IMR-90 (cell line): Measurements from ENCODE around the gene RGMA. TPM values are rescaled to one million over a fixed set of nuclear protein-coding genes. Genes with fewer than 3 reads are reported as not detected.

Experiments
- ATAC-seq: fragments of 200-7000 bp; cut with Tn5 transposase; 2 replicates; pipeline ENCODE4 v1.9.1; 2020; ENCODE audit warnings: low read depth, mild to moderate bottlenecking, moderate library complexity
- BruUV-seq: library from RNA; stranded (reverse); fragments of 400-500 nt; replicated peaks from 2 replicates; lab custom pipeline; 2021; lab: Mats Ljungman, UMichigan
- CTCF ChIA-PET: fragments of 300-600 bp; formaldehyde crosslinking; extraction: SDS; loops from one replicate; lab custom pipeline; 2021; ENCODE audit warnings: antibody characterized with exemption; lab: Yijun Ruan, JAX
- POLR2A ChIA-PET: fragments of 300-600 bp; sonication (Branson Sonifier 250); formaldehyde crosslinking; loops from one replicate; lab custom pipeline; 2022; ENCODE audit warnings: antibody characterized with exemption; ENCODE audit not compliant: unreplicated experiment; lab: Charles Lee
- DNase-seq: peaks from one replicate; pipeline ENCODE4 v3.0.0; 2013
- H2AFZ ChIP-seq: replicated peaks from 2 replicates; pipeline ENCODE3; 2013; ENCODE audit warnings: low read length, mild to moderate bottlenecking; ENCODE audit not compliant: poor library complexity
- H2AK5ac ChIP-seq: 2 replicates; pipeline ENCODE4 v1.6.1; 2013; ENCODE audit warnings: low read depth, low read length, inconsistent platforms
- H2AK9ac ChIP-seq: replicated peaks from 2 replicates; pipeline ENCODE3; 2013; ENCODE audit warnings: mild to moderate bottlenecking, low read depth, low read length, moderate library complexity; ENCODE audit not compliant: poor library complexity
- H2BK120ac ChIP-seq: 2 replicates; pipeline ENCODE4 v1.6.1; 2013; ENCODE audit warnings: low read depth, low read length, inconsistent platforms
- H2BK15ac ChIP-seq: 3 replicates; pipeline ENCODE4 v1.6.1; 2013; ENCODE audit warnings: low read depth, low read length, inconsistent platforms
- H2BK20ac ChIP-seq: 2 replicates; pipeline ENCODE4 v1.6.1; 2013; ENCODE audit warnings: low read depth, mild to moderate bottlenecking, inconsistent platforms, low read length, moderate library complexity
- H2BK5ac ChIP-seq: 2 replicates; pipeline ENCODE4 v1.6.1; 2013; ENCODE audit warnings: mild to moderate bottlenecking, low read depth, low read length, inconsistent platforms; ENCODE audit not compliant: poor library complexity, severe bottlenecking
- H3K14ac ChIP-seq: replicated peaks from 2 replicates; pipeline ENCODE4 v1.6.1; 2013; ENCODE audit warnings: low read depth, low read length, inconsistent platforms
- H3K18ac ChIP-seq: 2 replicates; pipeline ENCODE4 v1.6.1; 2013; ENCODE audit warnings: low read depth, low read length, control low read depth
- H3K23ac ChIP-seq: 2 replicates; pipeline ENCODE4 v1.6.1; 2013; ENCODE audit warnings: low read depth, low read length, inconsistent platforms
- H3K27ac ChIP-seq: 2 replicates; pipeline ENCODE4 v1.5.1; 2013; ENCODE audit warnings: mild to moderate bottlenecking, control low read depth, low read length; ENCODE audit not compliant: insufficient read depth
- H3K27me3 ChIP-seq: 2 replicates; pipeline ENCODE4 v1.6.1; 2013; ENCODE audit warnings: low read length; ENCODE audit not compliant: control insufficient read depth, insufficient read depth
- H3K36me3 ChIP-seq: 2 replicates; pipeline ENCODE4 v1.6.1; 2013; ENCODE audit warnings: low read length, mixed read lengths; ENCODE audit not compliant: control insufficient read depth, insufficient read depth
- H3K4ac ChIP-seq: 2 replicates; pipeline ENCODE4 v1.6.1; 2013; ENCODE audit warnings: low read depth, low read length, inconsistent platforms
- H3K4me1 ChIP-seq: 2 replicates; pipeline ENCODE4 v1.6.1; 2013; ENCODE audit warnings: low read length, mixed read lengths; ENCODE audit not compliant: control insufficient read depth, insufficient read depth
- H3K4me2 ChIP-seq: 2 replicates; pipeline ENCODE4 v1.6.1; 2013; ENCODE audit warnings: low read depth, mild to moderate bottlenecking, control low read depth, low read length, moderate library complexity
- H3K4me3 ChIP-seq: 2 replicates; pipeline ENCODE4 v1.5.1; 2013; ENCODE audit warnings: low read depth, mild to moderate bottlenecking, control low read depth, low read length, moderate library complexity; ENCODE audit not compliant: insufficient read depth
- H3K56ac ChIP-seq: 2 replicates; pipeline ENCODE4 v1.6.1; 2013; ENCODE audit warnings: low read length, inconsistent platforms; ENCODE audit not compliant: insufficient read depth; ENCODE audit errors: extremely low read depth
- H3K79me1 ChIP-seq, 2 experiments: 2 replicates each; pipeline ENCODE4 v1.6.1; 2013; ENCODE audit warnings: low read length in 2 of 2, inconsistent platforms in 1 of 2, low read depth in 1 of 2
- H3K9ac ChIP-seq: 2 replicates; pipeline ENCODE4 v1.6.1; 2013; ENCODE audit warnings: low read depth, low read length, control low read depth
- H3K9me1 ChIP-seq: 2 replicates; pipeline ENCODE4 v1.6.1; 2013; ENCODE audit warnings: low read length, inconsistent platforms; ENCODE audit not compliant: insufficient read depth
- H3K9me3 ChIP-seq: 2 replicates; pipeline ENCODE4 v1.6.1; 2013; ENCODE audit warnings: low read length; ENCODE audit not compliant: control insufficient read depth, insufficient read depth
- H4K20me1 ChIP-seq: 2 replicates; pipeline ENCODE4 v1.6.1; 2013; ENCODE audit warnings: low read length, inconsistent platforms; ENCODE audit not compliant: insufficient read depth
- H4K5ac ChIP-seq: 2 replicates; pipeline ENCODE4 v1.6.1; 2013; ENCODE audit warnings: mild to moderate bottlenecking, low read depth, low read length, control low read depth
- H4K8ac ChIP-seq, 2 experiments: 2 replicates each; pipeline ENCODE4 v1.6.1; 2013; ENCODE audit warnings: low read depth in 2 of 2, low read length in 2 of 2, control low read depth in 1 of 2, inconsistent platforms in 1 of 2
- H4K91ac ChIP-seq: 2 replicates; pipeline ENCODE4 v1.6.1; 2013; ENCODE audit warnings: low read depth, low read length, inconsistent platforms; ENCODE audit not compliant: insufficient read depth
- BHLHE40 ChIP-seq: fragments of 150-350 bp; IDR thresholded peaks from 2 replicates; pipeline ENCODE4 v1.6.1; 2016; ENCODE audit warnings: mild to moderate bottlenecking, low read depth, low read length
- CEBPB ChIP-seq: IDR thresholded peaks from 2 replicates; pipeline ENCODE4 v1.6.1; 2012; ENCODE audit warnings: low read depth, low read length, improper control_type of control experiment
- CHD1 ChIP-seq: IDR thresholded peaks from 2 replicates; pipeline ENCODE4 v1.6.1; 2012; ENCODE audit warnings: low read depth, low read length, improper control_type of control experiment
- CTCF ChIP-seq: conservative IDR thresholded peaks from 2 replicates; pipeline ENCODE4 v1.5.1; 2012; ENCODE audit warnings: mild to moderate bottlenecking, low read depth, low read length, improper control_type of control experiment
- MAZ ChIP-seq: IDR thresholded peaks from 2 replicates; pipeline ENCODE4 v1.6.1; 2012; ENCODE audit warnings: low read depth, mild to moderate bottlenecking, low read length, improper control_type of control experiment, moderate library complexity, borderline replicate concordance
- RAD21 ChIP-seq: IDR thresholded peaks from 2 replicates; pipeline ENCODE4 v1.6.1; 2012; ENCODE audit warnings: low read length, improper control_type of control experiment
- RCOR1 ChIP-seq: IDR thresholded peaks from 2 replicates; pipeline ENCODE4 v1.6.1; 2012; ENCODE audit warnings: mild to moderate bottlenecking, low read length, improper control_type of control experiment; ENCODE audit not compliant: insufficient replicate concordance
- SMC3 ChIP-seq: fragments of 150-350 bp; IDR thresholded peaks from 2 replicates; pipeline ENCODE4 v1.6.1; 2016; ENCODE audit warnings: low read depth, mild to moderate bottlenecking, antibody characterized with exemption, low read length, moderate library complexity
- USF2 ChIP-seq: fragments of 150-350 bp; IDR thresholded peaks from 2 replicates; pipeline ENCODE4 v1.6.1; 2017; ENCODE audit warnings: mild to moderate bottlenecking, antibody characterized with exemption, low read length, low read depth
- WGBS, 2 experiments: methylation state at CpG; one replicate each; pipeline versions ENCODE4 v1.1.5 to v1.1.7; 2013; ENCODE audit warnings: missing lambda C conversion rate in 2 of 2; ENCODE audit not compliant: insufficient read length in 1 of 2; ENCODE audit errors: extremely low coverage in 2 of 2; 5-methylcytosine and 5-hydroxymethylcytosine counted together
- dilution Hi-C: fragments of 300-500 bp; cut with HindIII; formaldehyde crosslinking; loops from one replicate; pipeline ENCODE4 v1.14.3; 2018; ENCODE audit warnings: low sequenced_read_pairs; ENCODE audit not compliant: unreplicated experiment
- in situ Hi-C: fragments of 300-500 bp; cut with MboI; formaldehyde crosslinking; loops from 3 replicates; pipeline ENCODE4 v1.14.3; 2019; ENCODE audit warnings: low sequenced_read_pairs, inconsistent platforms, mixed read lengths
- intact Hi-C: fragments of 100-400 bp; cut with micrococcal nuclease; formaldehyde crosslinking; loops from 2 replicates; pipeline ENCODE4 v1.10.0; 2022
- polyA plus RNA-seq, 3 experiments: library from polyadenylated mRNA; depleted of rRNA; stranded (reverse); fragments of >200 nt; gene quantifications; 2 replicates each; pipeline ENCODE4 v1.2.3, GENCODE V29; 2012; ENCODE audit warnings: low replicate concordance in 1 of 3
- total RNA-seq: library from RNA; depleted of rRNA; stranded (reverse); fragments of >200 nt; gene quantifications from 2 replicates; pipeline ENCODE4 v1.2.3, GENCODE V29; 2012

Gene RGMA
- total and polyA plus RNA-seq, 2 of the 4 experiments (the other 2 are of a cell fraction): 0.18 to 0.26 TPM

GRCh38 chr15:93035953-93036810 is 52.8 kb downstream of the RGMA start:
- H3K56ac ChIP-seq: no peak overlapping the region
- in situ Hi-C loops (loop anchor here (10.0 kb wide), 2 partner anchors 959 to 1289 kb away; no protein-coding TSS in a partner anchor), intact Hi-C loops (loop anchor here (10.0 kb wide), 1 partner anchor 959 kb away; no protein-coding TSS in a partner anchor), dilution Hi-C loops (no loop called here)
- CTCF ChIA-PET: interaction anchor here (0.6 to 3.2 kb wide), 3 partner anchors 708 to 1084 kb away, joined by 3 to 13 read pairs (median 3); no protein-coding TSS in a partner anchor
- POLR2A ChIA-PET: interaction anchor here (0.6 kb wide), 1 partner anchor 54 kb away, joined by 5 read pairs; no protein-coding TSS in a partner anchor
- H2BK120ac ChIP-seq: no peak overlapping the region
- peak overlapping the region; percentile 50 for H2AK9ac ChIP-seq
- no peak overlapping the region for H4K5ac ChIP-seq
- no peak overlapping the region for H4K91ac ChIP-seq
- H3K9me1 ChIP-seq: no peaks in the 10 kb centered on the region
- no peak overlapping the region for H3K4me2 ChIP-seq
- no peak overlapping the region for H2AK5ac ChIP-seq
- H3K27ac ChIP-seq: no peak overlapping the region
- H3K18ac ChIP-seq: no peak overlapping the region
- no peak overlapping the region for H2BK5ac ChIP-seq
- ATAC-seq: peak; percentile 69
- H4K20me1 ChIP-seq: no peaks in the 10 kb centered on the region
- peak; percentile 30 for DNase-seq
- H2BK20ac ChIP-seq: no peak overlapping the region
- no peaks in the 10 kb centered on the region for H3K36me3 ChIP-seq
- no peak overlapping the region for H2BK15ac ChIP-seq
- no peak overlapping the region for H3K4me3 ChIP-seq
- no peak overlapping the region for H3K9ac ChIP-seq
- peak overlapping the region; percentile 73 for H2AFZ ChIP-seq
- WGBS, 2 experiments: 72% methylated on average over 15 of the region's 32 CpGs; no CpG with 5 or more reads in 1 of the 2 experiments
- H3K79me1 ChIP-seq: no peaks in the 10 kb centered on the region
- no TSS peak for BruUV-seq
- no peak overlapping the region for H4K8ac ChIP-seq
- no peak overlapping the region for H3K14ac ChIP-seq
- H3K4me1 ChIP-seq: no peaks in the 10 kb centered on the region; the same call in 1 of the 2 replicates
- no peak overlapping the region for H3K4ac ChIP-seq
- TF ChIP-seq USF2 (peak; percentile 26; the same call in 1 of the 2 replicates), SMC3 (peak; percentile 36; the same call in 1 of the 2 replicates), MAZ (0 out of 2 replicates have a peak, but pooled peaks have one; percentile 16), RAD21 (peak; percentile 31; the same call in 1 of the 2 replicates), RCOR1 (no peak), CEBPB (no peak), BHLHE40 (peak; percentile 9; the same call in 1 of the 2 replicates), CTCF (peak; percentile 52), CHD1 (no peak)
- no peak overlapping the region for H3K23ac ChIP-seq
- H3K9me3 ChIP-seq: no peaks in the 10 kb centered on the region
- peaks cover 2% of the 10 kb centered on the region; the same call in 1 of the 2 replicates for H3K27me3 ChIP-seq
